Measurements from ENCODE around the gene IMPA2.

The IMPA2 gene

GRCh38 chr18:12009581-12010140 is 28.4 kb downstream of the IMPA2 start:
- DNase-seq, result no peak

- no peak for DNase-seq
Measured at GRCh38 chr18:12010187-12010802, 29.0 kb downstream of the IMPA2 start.

GRCh38 chr18:12011199-12011956 is 30.1 kb downstream of the IMPA2 start:
- DNase-seq, result no peak

GRCh38 chr18:12011957-12012549 is 30.7 kb downstream of the IMPA2 start:
- DNase-seq, result no peak

- no peak for DNase-seq
Measured at GRCh38 chr18:12012697-12013096, 31.4 kb downstream of the IMPA2 start.

GRCh38 chr18:12013186-12013916 is 32.0 kb downstream of the IMPA2 start:
- DNase-seq, result no peak

GRCh38 chr18:12014086-12014485 is 32.8 kb downstream of the IMPA2 start:
- no peak for DNase-seq

GRCh38 chr18:12014521-12015415 is 33.5 kb downstream of the IMPA2 start:
- DNase-seq, result no peak

GRCh38 chr18:12015416-12016062 is 34.2 kb downstream of the IMPA2 start:
- DNase-seq, result no peak

GRCh38 chr18:12017081-12017480 is 35.8 kb downstream of the IMPA2 start:
- no peak for DNase-seq

GRCh38 chr18:12018861-12019260 is 37.6 kb downstream of the IMPA2 start:
- no peak for DNase-seq

- no peak for DNase-seq
Measured at GRCh38 chr18:12021077-12021476, 39.8 kb downstream of the IMPA2 start.

GRCh38 chr18:12021596-12021995 is 40.3 kb downstream of the IMPA2 start:
- DNase-seq, result no peak

GRCh38 chr18:12023375-12023774 is 42.1 kb downstream of the IMPA2 start:
- no peak for DNase-seq

- no peak for DNase-seq
Measured at GRCh38 chr18:12026562-12026961, 45.3 kb downstream of the IMPA2 start.

- no peak for DNase-seq
Measured at GRCh38 chr18:12027046-12027445, 45.7 kb downstream of the IMPA2 start.

GRCh38 chr18:12027480-12027879 is 46.2 kb downstream of the IMPA2 start:
- DNase-seq, result no peak

GRCh38 chr18:12028040-12028628 is 46.8 kb downstream of the IMPA2 start:
- DNase-seq, result no peak

GRCh38 chr18:12028674-12029073 is 47.4 kb downstream of the IMPA2 start:
- no peak for DNase-seq

- DNase-seq, result no peak
Measured at GRCh38 chr18:12029786-12030584, 48.7 kb downstream of the IMPA2 start.

Measured in CD4-positive, alpha-beta T cell treated with Interleukin-1 beta for 1 hour (primary cell).